Astrocyte (in vitro differentiated cells and primary cell): Measurements from ENCODE around the gene CD59. TPM values are rescaled to one million over a fixed set of nuclear protein-coding genes. Genes with fewer than 3 reads are reported as not detected.

Source experiments
- DNase-seq: peaks from one replicate; pipeline ENCODE4 v3.0.0-alpha.2; 2010; ENCODE audit warnings: low read depth
- FAIRE-seq: peaks from 2 replicates; lab custom pipeline; 2011; peaks lifted over from hg19 to GRCh38; lab: Jason Lieb, UNC
- H2AFZ ChIP-seq: 2 replicates; pipeline ENCODE4 v1.6.0; 2012; ENCODE audit warnings: low read depth, low read length, inconsistent platforms
- H3K27ac ChIP-seq: 2 replicates; pipeline ENCODE4 v1.5.1; 2011; ENCODE audit warnings: low read depth, low read length, inconsistent platforms
- H3K27me3 ChIP-seq: 2 replicates; pipeline ENCODE4 v1.6.0; 2011; ENCODE audit warnings: low read length, inconsistent platforms; ENCODE audit not compliant: insufficient read depth
- H3K36me3 ChIP-seq: 2 replicates; pipeline ENCODE4 v1.5.1; 2011; ENCODE audit warnings: low read length, inconsistent platforms; ENCODE audit not compliant: insufficient read depth
- H3K4me1 ChIP-seq: 2 replicates; pipeline ENCODE4 v1.5.1; 2011; ENCODE audit warnings: low read length, inconsistent platforms; ENCODE audit not compliant: insufficient read depth
- H3K4me2 ChIP-seq: 2 replicates; pipeline ENCODE4 v1.6.0; 2012; ENCODE audit warnings: low read length, inconsistent platforms
- H3K4me3 ChIP-seq: 2 replicates; pipeline ENCODE4 v1.5.1; 2011; ENCODE audit warnings: low read depth, mild to moderate bottlenecking, low read length, inconsistent platforms; ENCODE audit not compliant: insufficient read depth
- H3K79me2 ChIP-seq: 2 replicates; pipeline ENCODE4 v1.6.0; 2012; ENCODE audit warnings: mild to moderate bottlenecking, low read length, inconsistent platforms; ENCODE audit not compliant: insufficient read depth
- H3K9ac ChIP-seq: 2 replicates; pipeline ENCODE4 v1.6.0; 2012; ENCODE audit warnings: mild to moderate bottlenecking, low read length, inconsistent platforms
- H3K9me3 ChIP-seq: 2 replicates; pipeline ENCODE4 v1.5.1; 2012; ENCODE audit warnings: low read depth, mild to moderate bottlenecking, low read length, inconsistent platforms; ENCODE audit not compliant: insufficient read depth
- H4K20me1 ChIP-seq: 2 replicates; pipeline ENCODE4 v1.6.0; 2012; ENCODE audit warnings: low read length, inconsistent platforms; ENCODE audit not compliant: insufficient read depth
- H3K27ac Mint-ChIP-seq: one replicate; pipeline ENCODE4 v1.8.0; 2021; ENCODE audit warnings: mild to moderate bottlenecking, mixed read lengths; ENCODE audit not compliant: unreplicated experiment
- H3K27me3 Mint-ChIP-seq: one replicate; pipeline ENCODE4 v1.8.0; 2021; ENCODE audit warnings: low read depth, mixed read lengths; ENCODE audit not compliant: unreplicated experiment
- H3K36me3 Mint-ChIP-seq: one replicate; pipeline ENCODE4 v1.8.0; 2021; ENCODE audit warnings: low read depth, mixed read lengths; ENCODE audit not compliant: unreplicated experiment
- H3K4me1 Mint-ChIP-seq: one replicate; pipeline ENCODE4 v1.8.0; 2021; ENCODE audit warnings: low read depth, mixed read lengths; ENCODE audit not compliant: unreplicated experiment
- H3K4me3 Mint-ChIP-seq: one replicate; pipeline ENCODE4 v1.8.0; 2021; ENCODE audit warnings: mild to moderate bottlenecking, moderate library complexity, mixed read lengths; ENCODE audit not compliant: unreplicated experiment
- H3K9me3 Mint-ChIP-seq: one replicate; pipeline ENCODE4 v1.8.0; 2021; ENCODE audit warnings: mild to moderate bottlenecking, mixed read lengths; ENCODE audit not compliant: unreplicated experiment
- EZH2 ChIP-seq: IDR thresholded peaks from 2 replicates; pipeline ENCODE4 v1.6.1; 2012; ENCODE audit warnings: mild to moderate bottlenecking, low read length, inconsistent platforms; ENCODE audit not compliant: insufficient read depth
- total RNA-seq: library from RNA; stranded (reverse); gene quantifications from 2 replicates; pipeline ENCODE4 v1.2.1, GENCODE V29; 2021
- TF ChIP-seq, protein P1 (sequence below): IDR thresholded peaks from 2 replicates; pipeline ENCODE4 v1.5.1; 2011; ENCODE audit warnings: low read depth, mild to moderate bottlenecking, inconsistent platforms, low read length, moderate library complexity; ENCODE audit not compliant: insufficient read depth

CD59 gene
- total RNA-seq, 1 donor from 2014 or later, result 587 TPM

DNA sequence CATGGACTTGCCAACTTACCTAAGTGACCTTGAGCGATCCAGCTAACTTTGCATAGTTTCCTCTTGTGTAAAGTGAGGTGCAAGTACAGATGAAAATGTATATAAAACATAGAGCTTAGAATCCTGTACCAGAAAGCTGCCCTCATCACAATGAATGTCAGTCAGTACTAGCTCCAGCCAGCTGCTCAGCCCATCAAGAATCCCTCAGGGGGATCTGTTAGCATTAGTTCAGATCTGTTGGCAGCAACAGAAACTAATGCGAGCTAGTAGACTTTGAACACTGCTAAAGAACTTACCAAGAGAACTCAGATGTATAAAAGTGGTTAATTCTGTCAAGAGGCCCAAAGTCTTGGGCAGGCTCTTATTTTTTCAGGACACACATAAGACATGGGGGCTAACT, 29.3 kb downstream of the CD59 start:
- no peak for DNase-seq
- Mint-ChIP-seq H3K27ac (no peak overlapping the region), H3K4me3 (no peak overlapping the region), H3K36me3 (peaks cover 22% of the 10 kb centered on the region), H3K27me3 (no peaks in the 10 kb centered on the region), H3K9me3 (no peaks in the 10 kb centered on the region), H3K4me1 (peaks cover 27% of the 10 kb centered on the region)
- no peak overlapping the region for H3K4me2 ChIP-seq
- peaks cover 30% of the 10 kb centered on the region for H3K4me1 ChIP-seq
- FAIRE-seq, result no peak
- no peak overlapping the region for H3K4me3 ChIP-seq
- H3K9me3 ChIP-seq, result no peaks in the 10 kb centered on the region
- no peak overlapping the region for H2AFZ ChIP-seq
- H4K20me1 ChIP-seq, result peaks cover 31% of the 10 kb centered on the region
- H3K79me2 ChIP-seq, result peaks cover 42% of the 10 kb centered on the region
- H3K27me3 ChIP-seq, result no peaks in the 10 kb centered on the region
- H3K27ac ChIP-seq, result no peak overlapping the region
- H3K36me3 ChIP-seq, result peaks cover 61% of the 10 kb centered on the region
- TF ChIP-seq EZH2, result no peak
- TF ChIP-seq, protein P1, sequence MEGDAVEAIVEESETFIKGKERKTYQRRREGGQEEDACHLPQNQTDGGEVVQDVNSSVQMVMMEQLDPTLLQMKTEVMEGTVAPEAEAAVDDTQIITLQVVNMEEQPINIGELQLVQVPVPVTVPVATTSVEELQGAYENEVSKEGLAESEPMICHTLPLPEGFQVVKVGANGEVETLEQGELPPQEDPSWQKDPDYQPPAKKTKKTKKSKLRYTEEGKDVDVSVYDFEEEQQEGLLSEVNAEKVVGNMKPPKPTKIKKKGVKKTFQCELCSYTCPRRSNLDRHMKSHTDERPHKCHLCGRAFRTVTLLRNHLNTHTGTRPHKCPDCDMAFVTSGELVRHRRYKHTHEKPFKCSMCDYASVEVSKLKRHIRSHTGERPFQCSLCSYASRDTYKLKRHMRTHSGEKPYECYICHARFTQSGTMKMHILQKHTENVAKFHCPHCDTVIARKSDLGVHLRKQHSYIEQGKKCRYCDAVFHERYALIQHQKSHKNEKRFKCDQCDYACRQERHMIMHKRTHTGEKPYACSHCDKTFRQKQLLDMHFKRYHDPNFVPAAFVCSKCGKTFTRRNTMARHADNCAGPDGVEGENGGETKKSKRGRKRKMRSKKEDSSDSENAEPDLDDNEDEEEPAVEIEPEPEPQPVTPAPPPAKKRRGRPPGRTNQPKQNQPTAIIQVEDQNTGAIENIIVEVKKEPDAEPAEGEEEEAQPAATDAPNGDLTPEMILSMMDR, result no peak
- no peak overlapping the region for H3K9ac ChIP-seq

DNA sequence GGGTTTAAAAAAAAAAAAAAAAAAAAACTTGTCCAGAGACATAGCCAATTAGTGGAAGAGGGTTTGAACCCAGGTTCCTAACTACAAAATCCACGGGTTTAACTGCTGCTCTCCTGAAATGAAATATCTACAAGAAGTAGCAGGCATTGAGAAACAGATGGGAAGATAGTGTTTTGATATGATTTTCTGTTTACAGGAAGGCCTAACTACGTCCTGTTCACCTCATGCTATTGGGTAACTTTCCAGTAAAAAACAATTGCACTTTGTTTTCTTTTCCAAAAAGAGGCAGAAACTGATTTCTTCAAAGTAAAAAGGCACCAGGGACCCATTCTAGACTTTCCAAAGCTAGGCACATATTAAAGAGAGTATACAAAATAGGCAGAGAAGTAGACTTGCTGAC, 29.7 kb downstream of the CD59 start:
- Histone ChIP-seq H3K9me3 (no peaks in the 10 kb centered on the region), H3K4me3 (no peak overlapping the region), H2AFZ (no peak overlapping the region), H3K36me3 (peaks cover 57% of the 10 kb centered on the region), H3K9ac (no peak overlapping the region), H3K4me2 (no peak overlapping the region), H3K4me1 (peaks cover 35% of the 10 kb centered on the region), H3K27me3 (no peaks in the 10 kb centered on the region), H3K79me2 (peaks cover 38% of the 10 kb centered on the region), H4K20me1 (peaks cover 29% of the 10 kb centered on the region), H3K27ac (no peak overlapping the region)
- no peak for FAIRE-seq
- Mint-ChIP-seq H3K4me3 (no peak overlapping the region), H3K27me3 (no peaks in the 10 kb centered on the region), H3K4me1 (peaks cover 31% of the 10 kb centered on the region), H3K9me3 (no peaks in the 10 kb centered on the region), H3K36me3 (peaks cover 22% of the 10 kb centered on the region), H3K27ac (no peak overlapping the region)
- DNase-seq, result no peak
- TF ChIP-seq EZH2, result no peak
- TF ChIP-seq, protein P1, result no peak

DNA sequence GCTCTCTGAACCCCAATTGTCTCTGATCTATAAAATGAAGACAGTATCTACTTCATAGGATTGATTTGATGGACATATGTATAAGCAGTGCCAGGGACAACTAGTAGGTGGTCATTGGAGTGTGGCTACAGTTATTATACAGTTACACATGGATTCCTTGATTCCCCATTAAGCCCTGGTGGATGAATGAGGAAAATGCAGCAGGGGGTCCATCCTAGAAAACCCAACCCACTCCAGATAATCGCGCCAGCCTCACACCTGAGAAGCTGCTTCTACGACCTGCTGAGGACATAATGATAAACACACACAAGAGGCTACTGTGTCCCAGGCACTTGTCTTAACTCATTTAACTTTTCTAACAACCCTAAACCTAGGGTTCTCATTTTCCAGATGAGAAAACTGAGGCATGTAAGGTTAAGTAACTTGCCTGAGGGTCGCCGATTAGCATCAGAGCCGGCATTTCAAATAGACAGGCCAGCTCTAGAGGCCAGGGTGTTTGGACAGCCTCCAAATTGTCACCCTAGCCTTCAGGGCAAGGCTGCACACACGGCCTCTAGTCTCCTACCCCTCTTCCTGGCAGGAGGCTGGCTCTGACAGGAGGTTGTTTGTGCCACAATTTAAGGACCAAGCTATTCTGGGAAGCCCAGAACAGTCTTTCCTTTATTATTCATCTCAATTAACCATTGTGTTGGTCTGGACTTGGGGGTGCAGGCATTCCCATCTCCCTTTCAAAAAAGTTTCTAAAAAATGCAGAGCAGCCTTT, 31.8 kb downstream of the CD59 start:
- Histone ChIP-seq H3K79me2 (peaks cover 22% of the 10 kb centered on the region), H3K9ac (peak overlapping the region; percentile 23), H3K4me2 (peak overlapping the region; percentile 41), H3K27me3 (no peaks in the 10 kb centered on the region), H3K9me3 (no peaks in the 10 kb centered on the region), H2AFZ (no peak overlapping the region), H3K27ac (peak overlapping the region; percentile 20), H3K4me1 (peaks cover 49% of the 10 kb centered on the region), H3K4me3 (no peak overlapping the region), H3K36me3 (peaks cover 44% of the 10 kb centered on the region), H4K20me1 (peaks cover 8% of the 10 kb centered on the region)
- H3K27ac Mint-ChIP-seq, result no peak overlapping the region
- no peaks in the 10 kb centered on the region for H3K9me3 Mint-ChIP-seq
- H3K4me1 Mint-ChIP-seq, result peaks cover 39% of the 10 kb centered on the region
- no peak overlapping the region for H3K4me3 Mint-ChIP-seq
- peaks cover 15% of the 10 kb centered on the region for H3K36me3 Mint-ChIP-seq
- FAIRE-seq (no peak), DNase-seq (no peak)
- no peaks in the 10 kb centered on the region for H3K27me3 Mint-ChIP-seq
- TF ChIP-seq, protein P1, result peak; percentile 20
- TF ChIP-seq EZH2, result no peak
